Hindlimb muscle (tissue), 1 donor: ENCODE data around the gene TEAD3. TPM values are rescaled to one million over a fixed set of nuclear protein-coding genes. Genes with fewer than 3 reads are reported as not detected.

Experiments
- polyA plus RNA-seq: library from polyadenylated mRNA; unstranded; fragments of 120-200 nt; gene quantifications from one replicate; pipeline ENCODE4 v1.2.1, GENCODE V29; 2013; ENCODE audit not compliant: insufficient read length

The TEAD3 gene
- polyA plus RNA-seq, 1 donor: 74.7 TPM

Other genes with a start within 250 kb of the TEAD3 start
- gene ZNF76, start 237.3 kb downstream of the TEAD3 start, polyA plus RNA-seq: 28.7 TPM
- 4.5 TPM for gene DEF6, start 199.3 kb downstream of the TEAD3 start, polyA plus RNA-seq
- gene PPARD, start 154.5 kb downstream of the TEAD3 start, polyA plus RNA-seq: 26.7 TPM
- gene FANCE, start 44.7 kb downstream of the TEAD3 start, polyA plus RNA-seq: 27.8 TPM
- 2,463 TPM for gene RPL10A, start 28.7 kb downstream of the TEAD3 start, polyA plus RNA-seq
- 1.9 TPM for gene TULP1, start 15.8 kb upstream of the TEAD3 start, polyA plus RNA-seq
- gene FKBP5, start 191.8 kb upstream of the TEAD3 start, polyA plus RNA-seq: 14.5 TPM
- 0.67 TPM for gene ARMC12, start 240.0 kb upstream of the TEAD3 start, polyA plus RNA-seq